Activated naive CD4-positive, alpha-beta T cell (primary cell): ENCODE data around the gene TMEM63C.

Experiments
- DNase-seq, 4 experiments: peaks; one replicate each; lab custom pipeline; 2025; lab: John Stamatoyannopoulos, UW

Gene TMEM63C

GRCh38 chr14:77257700-77258099 is 76.1 kb downstream of the TMEM63C start:
- DNase-seq, result no peak

- DNase-seq, result no peak
Measured at GRCh38 chr14:77258566-77258965, 77.0 kb downstream of the TMEM63C start.

GRCh38 chr14:77259025-77259715 is 77.6 kb downstream of the TMEM63C start:
- DNase-seq, result no peak

GRCh38 chr14:77260199-77260598 is 78.6 kb downstream of the TMEM63C start:
- no peak for DNase-seq

- no peak for DNase-seq
Measured at GRCh38 chr14:77260631-77261030, 79.0 kb downstream of the TMEM63C start.

- DNase-seq, result no peak
Measured at GRCh38 chr14:77264466-77265186, 83.0 kb downstream of the TMEM63C start.

GRCh38 chr14:77265187-77265515 is 83.6 kb downstream of the TMEM63C start:
- DNase-seq, result no peak

GRCh38 chr14:77265561-77266335 is 84.2 kb downstream of the TMEM63C start:
- no peak for DNase-seq

GRCh38 chr14:77266336-77266735 is 84.7 kb downstream of the TMEM63C start:
- DNase-seq, result no peak

GRCh38 chr14:77267937-77268699 is 86.5 kb downstream of the TMEM63C start:
- DNase-seq, result no peak

- no peak for DNase-seq
Measured at GRCh38 chr14:77268989-77269600, 87.5 kb downstream of the TMEM63C start.

- DNase-seq, result no peak
Measured at GRCh38 chr14:77270361-77271112, 88.9 kb downstream of the TMEM63C start.

- DNase-seq, result no peak
Measured at GRCh38 chr14:77271113-77271710, 89.6 kb downstream of the TMEM63C start, which contains the start of gene NGB. Gene NGB, minus strand, starts transcription at chr14:77271206. Its CDS starts 269 bp downstream, at chr14:77270937.

- no peak for DNase-seq
Measured at GRCh38 chr14:77272261-77272660, 90.7 kb downstream of the TMEM63C start.

- no peak for DNase-seq
Measured at GRCh38 chr14:77273796-77274195, 92.2 kb downstream of the TMEM63C start.

GRCh38 chr14:77275041-77275580 is 93.5 kb downstream of the TMEM63C start:
- DNase-seq, result no peak

- no peak for DNase-seq
Measured at GRCh38 chr14:77275601-77276017, 94.0 kb downstream of the TMEM63C start.

- DNase-seq, result no peak
Measured at GRCh38 chr14:77276295-77276935, 94.8 kb downstream of the TMEM63C start.

GRCh38 chr14:77276959-77277358 is 95.4 kb downstream of the TMEM63C start:
- DNase-seq, result no peak
